ENCODE results near the gene ABCC4.

GRCh38 chr13:95298971-95299621 is 2.2 kb downstream of the ABCC4 start:
- TF ChIP-seq POLR2A (IDR thresholded peaks at IDR 0.05) (no peak), CTCF (IDR thresholded peaks at IDR 0.05) (no peak), EP300 (IDR thresholded peaks at IDR 0.05) (no peak), POLR2AphosphoS5 (IDR thresholded peaks at IDR 0.05) (no peak)

Data from suprapubic skin (tissue), 4 donors.